GM23248 (cell line): Measurements from ENCODE around the gene ADCYAP1R1. TPM values are rescaled to one million over a fixed set of nuclear protein-coding genes. Genes with fewer than 3 reads are reported as not detected.

Experiments used
- DNase-seq: peaks from one replicate; pipeline ENCODE4 v3.0.0-alpha.2; 2015
- H2AFZ ChIP-seq: fragments of 200-600 bp; sonication (generic); 2 replicates; pipeline ENCODE4 v1.6.1; 2016; ENCODE audit warnings: antibody characterized with exemption
- H3F3A ChIP-seq: fragments of 200-600 bp; sonication (generic); 2 replicates; pipeline ENCODE4 v1.6.1; 2016; ENCODE audit warnings: mild to moderate bottlenecking, antibody characterized with exemption, mixed run types; ENCODE audit not compliant: insufficient read depth
- H3K27ac ChIP-seq: fragments of 200-600 bp; sonication (generic); 2 replicates; pipeline ENCODE4 v1.5.1; 2016; ENCODE audit warnings: mild to moderate bottlenecking
- H3K27me3 ChIP-seq: fragments of 200-600 bp; sonication (generic); replicated peaks from 2 replicates; pipeline ENCODE4 v1.6.1; 2016; ENCODE audit warnings: mild to moderate bottlenecking; ENCODE audit not compliant: insufficient read depth
- H3K36me3 ChIP-seq: fragments of 200-600 bp; sonication (generic); 2 replicates; pipeline ENCODE4 v1.6.1; 2016; ENCODE audit warnings: low read depth, mild to moderate bottlenecking
- H3K4me1 ChIP-seq: fragments of 200-600 bp; sonication (generic); 2 replicates; pipeline ENCODE4 v1.6.1; 2016; ENCODE audit warnings: mild to moderate bottlenecking; ENCODE audit not compliant: insufficient read depth
- H3K4me2 ChIP-seq: fragments of 200-600 bp; sonication (generic); one replicate; pipeline ENCODE4 v1.6.1; 2016; ENCODE audit warnings: mild to moderate bottlenecking; ENCODE audit not compliant: unreplicated experiment
- H3K4me3 ChIP-seq: fragments of 200-600 bp; sonication (generic); 2 replicates; pipeline ENCODE4 v1.5.1; 2016; ENCODE audit warnings: mild to moderate bottlenecking
- H3K79me2 ChIP-seq: fragments of 200-600 bp; sonication (generic); 2 replicates; pipeline ENCODE4 v1.6.1; 2016; ENCODE audit warnings: mild to moderate bottlenecking; ENCODE audit not compliant: insufficient read depth
- H3K9ac ChIP-seq: fragments of 200-600 bp; sonication (generic); 2 replicates; pipeline ENCODE4 v1.6.1; 2016; ENCODE audit warnings: mild to moderate bottlenecking
- H3K9me2 ChIP-seq: fragments of 200-600 bp; sonication (generic); 2 replicates; pipeline ENCODE4 v1.6.1; 2016; ENCODE audit warnings: mixed run types, mild to moderate bottlenecking, moderate library complexity; ENCODE audit not compliant: insufficient read depth
- H3K9me3 ChIP-seq: fragments of 200-600 bp; sonication (generic); one replicate; pipeline ENCODE4 v1.6.1; 2017; ENCODE audit warnings: low read depth
- H4K20me1 ChIP-seq: fragments of 200-600 bp; sonication (generic); 2 replicates; pipeline ENCODE4 v1.6.0; 2016; ENCODE audit not compliant: insufficient read depth
- EZH2 ChIP-seq: fragments of 200-600 bp; sonication (generic); IDR thresholded peaks from 2 replicates; pipeline ENCODE4 v1.6.1; 2018; ENCODE audit warnings: antibody characterized with exemption, mild to moderate bottlenecking; ENCODE audit not compliant: insufficient read depth, poor library complexity, severe bottlenecking
- EZH2phosphoT487 ChIP-seq: fragments of 200-600 bp; sonication (generic); IDR thresholded peaks from 2 replicates; pipeline ENCODE4 v1.6.1; 2018; ENCODE audit warnings: antibody characterized with exemption, moderate library complexity, mild to moderate bottlenecking, low read depth; ENCODE audit not compliant: insufficient read depth
- WGBS, 2 experiments: methylation state at CpG; one replicate each; pipeline ENCODE4 v1.1.6; 2015 to 2017; ENCODE audit warnings: low lambda C conversion rate in 2 of 2, low coverage in 1 of 2; ENCODE audit errors: missing lambda C conversion rate in 2 of 2; 5-methylcytosine and 5-hydroxymethylcytosine counted together
- in situ Hi-C: fragments of 300-500 bp; cut with MboI; formaldehyde crosslinking; loops from 2 replicates; pipeline ENCODE4 v1.15.0; 2020
- polyA plus RNA-seq: library from polyadenylated mRNA; unstranded; fragments of >200 nt; fragmentation: Nextera tagmentation; extraction: Ambion mirVana; gene quantifications from 2 replicates; pipeline ENCODE4 v1.2.1, GENCODE V29; 2016
- total RNA-seq: library from RNA; depleted of rRNA; stranded (reverse); fragments of >200 nt; shearing (Covaris generic); gene quantifications from 2 replicates; pipeline ENCODE4 v1.2.3, GENCODE V29; 2014

The ADCYAP1R1 gene
- total and polyA plus RNA-seq, 2 experiments from 2014 or later, result 0.05 TPM; not detected in 1

DNA sequence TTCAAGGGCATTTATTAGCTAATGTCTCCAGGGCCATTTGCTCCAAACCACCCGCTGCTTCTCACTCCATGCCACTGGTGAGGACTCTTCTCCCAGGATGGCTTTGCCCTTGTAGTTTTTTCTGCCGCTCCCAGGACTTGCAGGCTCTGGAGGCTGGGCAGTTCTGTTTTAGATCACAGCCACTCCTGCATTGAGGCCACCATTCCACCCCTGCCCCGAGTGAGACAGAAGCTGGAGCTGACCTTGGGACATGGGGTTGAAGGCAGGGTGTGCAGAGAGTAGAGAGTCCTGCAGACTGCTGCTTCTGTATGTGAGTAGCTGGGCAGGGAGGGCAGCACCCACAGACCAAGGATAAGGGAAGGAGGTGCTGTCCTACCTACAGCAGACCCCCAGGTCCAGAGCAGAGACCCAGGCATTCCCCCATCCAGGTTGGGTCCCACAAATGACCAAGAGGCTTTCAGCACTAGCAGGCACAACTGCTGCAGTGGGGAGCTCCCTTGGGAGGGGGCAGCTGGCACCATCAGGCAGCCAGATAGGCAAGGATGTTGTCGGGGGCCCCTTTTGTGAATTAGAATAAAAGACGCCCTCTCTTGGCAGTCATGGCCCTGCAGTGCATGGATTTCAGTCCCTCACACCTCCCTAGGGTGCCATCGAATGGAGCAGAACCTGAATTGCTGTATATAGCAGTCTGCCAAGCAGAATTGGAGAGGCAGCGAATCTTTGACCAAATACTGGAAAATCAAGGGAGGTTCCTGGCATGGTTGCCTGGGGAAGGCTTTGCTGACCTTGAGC is 22.7 kb upstream of the ADCYAP1R1 start:
- 61 to 67% methylated on average over 7 of the region's 7 CpGs for WGBS, 2 experiments
- Histone ChIP-seq H3K4me3 (no peak overlapping the region), H3F3A (no peaks in the 10 kb centered on the region), H3K36me3 (no peaks in the 10 kb centered on the region), H3K27ac (no peak overlapping the region), H3K79me2 (no peaks in the 10 kb centered on the region), H2AFZ (no peak overlapping the region), H3K27me3 (peaks cover 4% of the 10 kb centered on the region), H3K9me2 (no peaks in the 10 kb centered on the region), H3K4me1 (no peaks in the 10 kb centered on the region), H3K9ac (no peak overlapping the region), H4K20me1 (no peaks in the 10 kb centered on the region), H3K9me3 (no peaks in the 10 kb centered on the region), H3K4me2 (no peak overlapping the region)
- TF ChIP-seq EZH2, result no peak
- TF ChIP-seq EZH2phosphoT487, result no peak
- in situ Hi-C loops, result no loop called here
- DNase-seq, result no peak

GRCh38 chr7:31033674-31034300 is 18.3 kb upstream of the ADCYAP1R1 start:
- no peaks in the 10 kb centered on the region for H3F3A ChIP-seq
- H3K9me3 ChIP-seq, result no peaks in the 10 kb centered on the region
- H3K79me2 ChIP-seq, result no peaks in the 10 kb centered on the region
- no peaks in the 10 kb centered on the region for H3K4me1 ChIP-seq
- H4K20me1 ChIP-seq, result no peaks in the 10 kb centered on the region
- no peak overlapping the region for H2AFZ ChIP-seq
- H3K27me3 ChIP-seq, result peaks cover 17% of the 10 kb centered on the region
- 39 to 50% methylated on average over 5 of the region's 5 CpGs for WGBS, 2 experiments
- no peak for TF ChIP-seq EZH2phosphoT487
- no peak for TF ChIP-seq EZH2
- H3K36me3 ChIP-seq, result no peaks in the 10 kb centered on the region
- H3K4me2 ChIP-seq, result no peak overlapping the region
- H3K9ac ChIP-seq, result no peak overlapping the region
- in situ Hi-C loops, result no loop called here
- no peaks in the 10 kb centered on the region for H3K9me2 ChIP-seq
- no peak overlapping the region for H3K4me3 ChIP-seq
- no peak overlapping the region for H3K27ac ChIP-seq
- no peak for DNase-seq

GRCh38 chr7:31036924-31037323 is 15.2 kb upstream of the ADCYAP1R1 start:
- Histone ChIP-seq H2AFZ (no peak overlapping the region), H3K9ac (no peak overlapping the region), H3K27ac (no peak overlapping the region), H4K20me1 (no peaks in the 10 kb centered on the region; the same call in 1 of the 2 replicates), H3K9me2 (no peaks in the 10 kb centered on the region), H3K36me3 (no peaks in the 10 kb centered on the region), H3K9me3 (no peaks in the 10 kb centered on the region), H3F3A (no peaks in the 10 kb centered on the region), H3K79me2 (no peaks in the 10 kb centered on the region), H3K27me3 (peaks cover 17% of the 10 kb centered on the region), H3K4me3 (no peak overlapping the region), H3K4me2 (no peak overlapping the region), H3K4me1 (no peaks in the 10 kb centered on the region)
- in situ Hi-C loops, result no loop called here
- WGBS, 2 experiments, result 13 to 16% methylated on average over 3 of the region's 3 CpGs
- TF ChIP-seq EZH2 (no peak), EZH2phosphoT487 (no peak)
- DNase-seq, result no peak

DNA sequence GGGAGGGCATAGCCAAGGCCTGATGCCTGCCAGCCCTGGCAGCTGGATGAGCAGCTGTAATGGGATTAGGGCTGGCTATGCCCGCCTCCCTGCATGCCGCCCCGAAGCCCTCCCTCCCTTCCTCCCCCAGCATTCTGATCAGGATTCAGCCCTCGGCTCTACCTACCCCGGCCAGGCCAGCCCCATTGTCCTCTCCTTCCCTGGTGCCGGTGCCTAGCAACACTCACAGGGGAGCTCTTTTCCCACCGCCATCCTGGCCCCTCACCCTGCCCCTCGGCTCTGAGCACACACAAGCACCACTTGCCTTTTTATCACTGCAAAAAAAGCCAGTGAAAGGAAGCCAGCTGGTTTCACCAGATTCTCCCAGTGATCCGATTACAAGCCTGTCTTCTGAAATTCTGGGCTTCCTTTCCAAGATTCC is 9.0 kb upstream of the ADCYAP1R1 start:
- Histone ChIP-seq H3K36me3 (no peaks in the 10 kb centered on the region), H2AFZ (no peak overlapping the region), H3F3A (no peaks in the 10 kb centered on the region), H3K27ac (no peak overlapping the region), H3K4me1 (no peaks in the 10 kb centered on the region), H3K9me2 (no peaks in the 10 kb centered on the region), H4K20me1 (no peaks in the 10 kb centered on the region; the same call in 1 of the 2 replicates), H3K9ac (no peak overlapping the region), H3K9me3 (no peaks in the 10 kb centered on the region), H3K27me3 (no peaks in the 10 kb centered on the region), H3K4me3 (no peak overlapping the region), H3K4me2 (no peak overlapping the region), H3K79me2 (no peaks in the 10 kb centered on the region)
- in situ Hi-C loops, result no loop called here
- WGBS, 2 experiments, result 37 to 46% methylated on average over 9 of the region's 9 CpGs
- TF ChIP-seq EZH2, result no peak
- TF ChIP-seq EZH2phosphoT487, result no peak
- no peak for DNase-seq
